GM10248 (cell line): ENCODE measurements around the gene CNGA2.

Experiments
- CTCF ChIA-PET: fragments of 300-600 bp; sonication (Branson Sonifier 250); formaldehyde crosslinking; extraction: SDS; loops from one replicate; lab custom pipeline; 2021; ENCODE audit warnings: antibody characterized with exemption; lab: Yijun Ruan, JAX
- POLR2A ChIA-PET: fragments of 350-650 bp; sonication (Branson Sonifier 250); formaldehyde crosslinking; extraction: SDS; loops from one replicate; lab custom pipeline; 2020; ENCODE audit warnings: antibody characterized with exemption; lab: Yijun Ruan, JAX
- DNase-seq: peaks from one replicate; pipeline ENCODE4 v3.0.0; 2012; ENCODE audit errors: extremely low spot score
- CTCF ChIP-seq: IDR thresholded peaks from 2 replicates; pipeline ENCODE4 v1.5.1; 2012; ENCODE audit warnings: mild to moderate bottlenecking, low read depth; ENCODE audit errors: extremely low read depth, missing control alignments, control extremely low read depth

The CNGA2 gene

DNA sequence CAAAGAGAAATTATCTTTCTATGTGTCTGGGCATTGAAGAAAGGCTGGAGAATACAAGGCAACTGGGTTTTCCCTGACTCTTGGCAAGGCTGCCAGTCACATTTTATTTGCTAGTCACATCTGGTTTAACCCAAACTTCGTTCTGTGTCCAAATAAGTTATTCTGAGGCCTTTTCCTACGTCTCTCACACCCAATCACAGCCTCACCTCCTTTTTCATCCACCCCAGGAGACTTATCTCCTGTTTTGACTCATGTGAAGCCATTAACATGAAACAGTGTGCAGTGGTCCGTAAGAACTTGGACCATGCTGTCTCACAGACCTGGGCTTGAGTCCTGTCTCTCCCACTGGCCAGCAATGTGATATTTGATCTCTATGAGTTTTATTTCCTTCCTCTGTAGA, 59.3 kb downstream of the CNGA2 start:
- POLR2A ChIA-PET = no interaction called here

More for the DNA sequence above, 59.3 kb downstream of the CNGA2 start:
- no peak for DNase-seq
- no peak for TF ChIP-seq CTCF
- CTCF ChIA-PET = no interaction called here
